Measurements from ENCODE around the gene RXRA.

RXRA gene

DNA sequence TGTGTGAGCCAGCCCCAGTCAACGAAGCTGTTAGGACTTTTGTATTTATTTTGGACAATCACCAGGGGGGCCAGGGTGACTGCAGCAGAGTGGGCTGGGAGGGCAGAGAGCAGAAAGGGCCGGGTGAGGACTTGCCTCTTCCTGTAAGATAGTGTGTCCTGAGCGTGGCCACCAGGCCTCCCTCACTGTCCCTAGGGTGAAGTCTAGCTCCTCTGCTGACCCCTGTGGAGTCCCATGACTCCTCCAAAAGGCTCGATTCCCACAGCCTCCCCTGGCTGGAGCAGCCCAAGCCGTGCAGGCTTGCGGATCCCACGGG is 147.8 kb downstream of the RXRA start:
- TF ChIP-seq, protein P1, sequence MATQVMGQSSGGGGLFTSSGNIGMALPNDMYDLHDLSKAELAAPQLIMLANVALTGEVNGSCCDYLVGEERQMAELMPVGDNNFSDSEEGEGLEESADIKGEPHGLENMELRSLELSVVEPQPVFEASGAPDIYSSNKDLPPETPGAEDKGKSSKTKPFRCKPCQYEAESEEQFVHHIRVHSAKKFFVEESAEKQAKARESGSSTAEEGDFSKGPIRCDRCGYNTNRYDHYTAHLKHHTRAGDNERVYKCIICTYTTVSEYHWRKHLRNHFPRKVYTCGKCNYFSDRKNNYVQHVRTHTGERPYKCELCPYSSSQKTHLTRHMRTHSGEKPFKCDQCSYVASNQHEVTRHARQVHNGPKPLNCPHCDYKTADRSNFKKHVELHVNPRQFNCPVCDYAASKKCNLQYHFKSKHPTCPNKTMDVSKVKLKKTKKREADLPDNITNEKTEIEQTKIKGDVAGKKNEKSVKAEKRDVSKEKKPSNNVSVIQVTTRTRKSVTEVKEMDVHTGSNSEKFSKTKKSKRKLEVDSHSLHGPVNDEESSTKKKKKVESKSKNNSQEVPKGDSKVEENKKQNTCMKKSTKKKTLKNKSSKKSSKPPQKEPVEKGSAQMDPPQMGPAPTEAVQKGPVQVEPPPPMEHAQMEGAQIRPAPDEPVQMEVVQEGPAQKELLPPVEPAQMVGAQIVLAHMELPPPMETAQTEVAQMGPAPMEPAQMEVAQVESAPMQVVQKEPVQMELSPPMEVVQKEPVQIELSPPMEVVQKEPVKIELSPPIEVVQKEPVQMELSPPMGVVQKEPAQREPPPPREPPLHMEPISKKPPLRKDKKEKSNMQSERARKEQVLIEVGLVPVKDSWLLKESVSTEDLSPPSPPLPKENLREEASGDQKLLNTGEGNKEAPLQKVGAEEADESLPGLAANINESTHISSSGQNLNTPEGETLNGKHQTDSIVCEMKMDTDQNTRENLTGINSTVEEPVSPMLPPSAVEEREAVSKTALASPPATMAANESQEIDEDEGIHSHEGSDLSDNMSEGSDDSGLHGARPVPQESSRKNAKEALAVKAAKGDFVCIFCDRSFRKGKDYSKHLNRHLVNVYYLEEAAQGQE (IDR thresholded peaks at IDR 0.05; ENCODE audit: insufficient read depth in 1 of 2, low read depth in 2 of 2, low read length in 2 of 2) = no peak
- TF ChIP-seq FOXP2 (optimal IDR thresholded peaks at IDR 0.05; ENCODE audit: borderline replicate concordance, extremely low read depth, extremely low read length, insufficient read depth) (no peak), POLR2AphosphoS5 (IDR thresholded peaks at IDR 0.05; ENCODE audit: low read depth, low read length) (no peak), SIN3A (IDR thresholded peaks at IDR 0.05; ENCODE audit: borderline replicate concordance, insufficient read depth, low read length) (no peak), TAF1 (IDR thresholded peaks at IDR 0.05; ENCODE audit: borderline replicate concordance, insufficient read depth, low read length) (no peak)

DNA sequence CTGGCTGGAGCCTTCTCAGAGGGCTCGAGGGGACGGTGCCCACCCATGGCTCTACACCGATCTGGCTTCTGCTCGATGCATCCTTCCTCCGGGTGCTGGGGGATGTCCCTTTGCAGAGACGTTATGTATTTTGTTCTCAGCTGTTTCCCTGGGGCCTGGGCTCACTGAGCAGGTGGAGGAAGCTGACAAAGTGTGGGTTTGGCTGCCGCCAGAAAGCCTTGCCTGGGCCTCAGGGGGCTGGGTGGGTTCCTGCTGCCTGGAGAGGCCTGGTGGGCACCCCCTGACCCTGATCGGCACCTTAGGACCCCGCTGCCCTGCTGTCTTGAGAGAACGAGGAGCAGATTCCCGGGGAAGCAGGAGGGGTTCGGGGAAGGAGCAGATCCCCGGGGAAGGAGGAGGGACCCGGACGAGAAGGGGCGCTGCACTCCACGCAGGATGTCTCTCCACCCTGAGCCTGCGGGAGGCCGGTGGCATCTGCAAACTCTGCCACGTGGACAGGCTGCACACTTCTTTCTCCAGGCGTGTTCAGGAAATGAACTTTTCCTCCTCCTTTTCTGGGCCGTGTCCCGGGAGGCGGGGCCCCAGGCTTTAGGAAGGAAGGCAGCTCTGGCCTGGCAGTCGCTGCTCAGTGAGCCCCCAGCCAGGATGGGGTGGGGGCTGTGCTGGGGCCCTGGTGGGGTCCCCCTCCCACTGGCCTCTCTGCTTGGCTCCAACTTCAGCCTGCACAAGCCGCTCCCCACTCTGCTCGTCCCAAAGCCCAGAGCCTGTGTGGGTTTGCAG is 148.9 kb downstream of the RXRA start:
- TF ChIP-seq POLR2AphosphoS5 (IDR thresholded peaks at IDR 0.05; ENCODE audit: low read depth, low read length) (peak; percentile 60; the same call in 1 of the 2 replicates), SIN3A (IDR thresholded peaks at IDR 0.05; ENCODE audit: borderline replicate concordance, insufficient read depth, low read length) (no peak), TAF1 (IDR thresholded peaks at IDR 0.05; ENCODE audit: borderline replicate concordance, insufficient read depth, low read length) (0 out of 2 replicates have a peak, but pooled peaks have one; percentile 15)

DNA sequence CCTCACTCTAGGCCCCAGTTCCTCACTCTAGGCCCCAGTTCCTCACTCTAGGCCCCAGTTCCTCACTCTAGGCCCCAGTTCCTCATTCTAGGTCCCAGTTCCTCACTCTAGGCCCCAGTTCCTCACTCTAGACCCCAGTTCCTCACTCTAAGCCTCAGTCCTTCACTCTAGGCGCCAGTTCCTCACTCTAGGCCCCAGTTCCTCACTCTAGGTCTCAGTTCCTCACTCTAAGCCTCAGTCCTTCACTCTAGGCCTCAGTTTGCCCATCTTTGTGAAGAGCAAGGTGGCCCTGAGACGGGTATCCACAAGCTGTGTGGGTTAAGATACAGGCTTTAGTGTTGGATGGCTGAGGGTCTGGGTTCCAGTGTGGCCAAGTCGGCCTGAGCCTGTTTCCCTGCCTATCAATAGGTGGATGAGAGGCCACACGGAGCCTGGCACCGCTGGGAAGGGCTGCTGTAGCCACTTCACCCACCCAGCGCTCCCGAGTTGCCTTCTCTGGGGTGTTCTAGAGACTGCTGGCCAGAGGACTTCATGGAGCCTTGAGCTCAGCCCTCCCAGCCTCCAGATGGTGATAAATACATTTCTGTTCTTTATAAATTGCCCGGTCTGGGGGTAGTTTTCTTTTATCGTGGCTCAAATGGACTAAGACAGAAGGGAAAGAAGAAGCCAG is 150.2 kb downstream of the RXRA start:
- TF ChIP-seq SIN3A (IDR thresholded peaks at IDR 0.05; ENCODE audit: borderline replicate concordance, insufficient read depth, low read length) = no peak
- TF ChIP-seq, protein P1 (IDR thresholded peaks at IDR 0.05; ENCODE audit: insufficient read depth in 1 of 2, low read depth in 2 of 2, low read length in 2 of 2) = no peak

DNA sequence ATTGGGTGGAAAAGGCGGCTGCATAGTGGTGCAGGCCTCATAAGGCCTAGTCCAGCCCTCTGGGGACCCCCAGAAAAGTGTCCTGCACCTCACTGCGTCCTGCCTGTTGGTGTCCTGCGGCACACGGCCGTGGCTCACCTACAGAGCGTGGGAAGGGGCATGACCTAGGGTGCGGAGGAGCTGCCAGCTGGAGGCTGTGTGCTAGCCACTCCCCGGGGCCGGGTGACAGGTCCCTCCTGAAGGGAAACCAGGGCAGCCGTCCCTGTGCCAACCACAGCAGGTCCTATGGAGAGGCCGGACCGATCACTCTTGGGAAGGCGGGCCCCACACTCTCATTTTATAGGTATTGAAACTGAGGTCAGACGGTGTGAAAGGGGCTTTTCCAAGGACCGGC is 150.7 kb downstream of the RXRA start:
- TF ChIP-seq TAF1 (IDR thresholded peaks at IDR 0.05; ENCODE audit: borderline replicate concordance, insufficient read depth, low read length) = no peak
- TF ChIP-seq POLR2AphosphoS5 (IDR thresholded peaks at IDR 0.05; ENCODE audit: low read depth, low read length) = no peak
- TF ChIP-seq, protein P1 (IDR thresholded peaks at IDR 0.05; ENCODE audit: insufficient read depth in 1 of 2, low read depth in 2 of 2, low read length in 2 of 2) = no peak
- TF ChIP-seq SIN3A (IDR thresholded peaks at IDR 0.05; ENCODE audit: borderline replicate concordance, insufficient read depth, low read length) = no peak
- TF ChIP-seq FOXP2 (optimal IDR thresholded peaks at IDR 0.05; ENCODE audit: borderline replicate concordance, extremely low read depth, extremely low read length, insufficient read depth) = no peak

DNA sequence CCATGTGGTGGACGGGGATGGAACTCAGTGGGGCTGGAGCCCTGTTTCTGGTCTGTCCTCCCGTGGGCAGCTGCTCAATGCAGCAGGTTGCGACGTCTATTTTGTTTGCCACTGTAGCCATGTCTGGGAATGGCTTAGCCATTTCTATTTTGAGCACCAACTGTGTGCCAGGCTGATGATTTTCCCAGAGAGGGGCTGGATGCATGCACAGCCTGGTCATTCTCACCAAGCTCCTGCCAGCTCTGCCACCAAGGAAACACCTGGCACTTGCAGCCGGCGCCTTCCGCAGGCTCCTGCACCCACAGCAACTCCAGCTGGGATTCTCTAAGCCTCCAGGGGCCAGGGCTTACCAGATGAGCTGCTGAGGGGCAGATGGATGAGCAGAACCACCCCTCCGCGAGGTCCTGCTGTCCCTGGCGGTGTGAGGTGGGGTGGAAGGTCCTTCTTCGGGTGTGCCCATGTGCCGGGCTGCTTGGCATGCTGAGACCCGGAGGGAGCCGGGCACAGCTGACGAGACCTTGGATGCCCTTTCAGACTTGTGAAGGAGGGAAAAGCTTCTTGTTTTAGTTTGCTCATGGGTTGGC is 151.2 kb downstream of the RXRA start:
- TF ChIP-seq SIN3A (IDR thresholded peaks at IDR 0.05; ENCODE audit: borderline replicate concordance, insufficient read depth, low read length) (no peak), TAF1 (IDR thresholded peaks at IDR 0.05; ENCODE audit: borderline replicate concordance, insufficient read depth, low read length) (no peak), FOXP2 (optimal IDR thresholded peaks at IDR 0.05; ENCODE audit: borderline replicate concordance, extremely low read depth, extremely low read length, insufficient read depth) (no peak), POLR2AphosphoS5 (IDR thresholded peaks at IDR 0.05; ENCODE audit: low read depth, low read length) (no peak)
- TF ChIP-seq, protein P1 (IDR thresholded peaks at IDR 0.05; ENCODE audit: insufficient read depth in 1 of 2, low read depth in 2 of 2, low read length in 2 of 2) = no peak
